HepG2 (cell line): ENCODE results near the gene TNKS1BP1. TPM values are rescaled to one million over a fixed set of nuclear protein-coding genes. Genes with fewer than 3 reads are reported as not detected.

Experiments used
- ATAC-seq: fragments of 200-7000 bp; cut with Tn5 transposase; 3 replicates; pipeline ENCODE4 v1.9.1; 2020; ENCODE audit warnings: mild to moderate bottlenecking, moderate library complexity
- BruUV-seq: library from RNA; stranded (reverse); fragments of 400-500 nt; replicated peaks from 2 replicates; lab custom pipeline; 2021; lab: Mats Ljungman, UMichigan
- CTCF ChIA-PET: fragments of 300-600 bp; formaldehyde crosslinking; extraction: SDS; loops from one replicate; lab custom pipeline; 2021; ENCODE audit warnings: low total read pairs, inconsistent platforms, low intra/inter-chr PET ratio; lab: Yijun Ruan, JAX
- POLR2A ChIA-PET: fragments of 350-600 bp; sonication (Branson Sonifier 250); formaldehyde crosslinking; loops from one replicate; lab custom pipeline; 2020; ENCODE audit warnings: antibody characterized with exemption, inconsistent platforms; lab: Yijun Ruan, JAX
- DNase-seq: peaks from one replicate; pipeline ENCODE4 v3.0.0-alpha.2; 2015; ENCODE audit warnings: low spot score
- FAIRE-seq: peaks from 3 replicates; lab custom pipeline; 2011; peaks lifted over from hg19 to GRCh38; lab: Jason Lieb, UNC
- H2AFZ ChIP-seq: one replicate; pipeline ENCODE4 v1.6.1; 2011; ENCODE audit warnings: low read length, inconsistent platforms
- H3K27ac ChIP-seq: fragments of 300-600 bp; 3 replicates; pipeline ENCODE4 v1.8.0; 2011; ENCODE audit warnings: mixed run types, mild to moderate bottlenecking, mixed read lengths, low read length, inconsistent platforms; ENCODE audit not compliant: insufficient read depth; ENCODE audit errors: extremely low read length
- H3K27me3 ChIP-seq, 2 experiments: fragments of 200-600 bp in 1 of 2; 2 replicates in 1 of 2; 3 replicates in 1 of 2; pipeline versions ENCODE4 v1.6.0 to v1.8.0; 2011; ENCODE audit warnings: low read length in 2 of 2, mild to moderate bottlenecking in 2 of 2, moderate library complexity in 2 of 2, inconsistent platforms in 1 of 2; ENCODE audit not compliant: insufficient read depth in 2 of 2, control insufficient read depth in 1 of 2
- H3K36me3 ChIP-seq, 2 experiments: fragments of 200-600 bp in 1 of 2; replicated peaks in 1 of 2; 2 replicates in 1 of 2; 3 replicates in 1 of 2; pipeline versions ENCODE4 v1.5.1 to v1.8.0; 2011; ENCODE audit warnings: low read length in 2 of 2, inconsistent platforms in 1 of 2; ENCODE audit not compliant: insufficient read depth in 2 of 2, control insufficient read depth in 1 of 2
- H3K4me1 ChIP-seq: 2 replicates; pipeline ENCODE4 v1.5.1; 2012; ENCODE audit warnings: low read length, inconsistent platforms; ENCODE audit not compliant: insufficient read depth
- H3K4me2 ChIP-seq: 2 replicates; pipeline ENCODE4 v1.6.0; 2011; ENCODE audit warnings: low read depth, low read length, inconsistent platforms
- H3K4me3 ChIP-seq, 3 experiments: fragments of 200-600 bp in 1 of 3; sonication (generic), shearing (Covaris generic) in 1 of 3; replicated peaks in 1 of 3; 2 replicates each; pipeline ENCODE4 v1.5.1; 2011 to 2016; ENCODE audit warnings: low read length in 3 of 3, inconsistent platforms in 2 of 3, low read depth in 2 of 3, mild to moderate bottlenecking in 2 of 3, control low read depth in 1 of 3, mixed read lengths in 1 of 3; ENCODE audit not compliant: insufficient read depth in 1 of 3
- H3K79me2 ChIP-seq: one replicate; pipeline ENCODE4 v1.6.1; 2011; ENCODE audit warnings: low read length, inconsistent platforms; ENCODE audit not compliant: insufficient read depth
- H3K9ac ChIP-seq: 2 replicates; pipeline ENCODE4 v1.6.0; 2011; ENCODE audit warnings: mild to moderate bottlenecking, low read depth, low read length, inconsistent platforms; ENCODE audit not compliant: insufficient read depth
- H3K9me3 ChIP-seq: 2 replicates; pipeline ENCODE4 v1.5.1; 2012; ENCODE audit warnings: mild to moderate bottlenecking, low read length
- H4K20me1 ChIP-seq: 2 replicates; pipeline ENCODE4 v1.6.0; 2011; ENCODE audit warnings: inconsistent platforms, mild to moderate bottlenecking, low read length, moderate library complexity; ENCODE audit not compliant: insufficient read depth
- ATF3 ChIP-seq: sonication (generic); formaldehyde crosslinking; IDR thresholded peaks from 2 replicates; pipeline ENCODE4 v1.4.0; 2020; ENCODE audit warnings: missing genetic modification reagents
- TIGD3 ChIP-seq: sonication (generic); formaldehyde crosslinking; IDR thresholded peaks from 2 replicates; pipeline ENCODE4 v1.5.1; 2020; ENCODE audit warnings: mild to moderate bottlenecking, missing genetic modification reagents, borderline replicate concordance
- ZBTB3 ChIP-seq: sonication (generic); formaldehyde crosslinking; IDR thresholded peaks from 2 replicates; pipeline ENCODE4 v1.4.0; 2020; ENCODE audit warnings: low read depth, mild to moderate bottlenecking, moderate library complexity, missing genetic modification reagents, borderline replicate concordance
- ZGPAT ChIP-seq: IDR thresholded peaks from 2 replicates; pipeline ENCODE4 v1.6.1; 2016; ENCODE audit warnings: mild to moderate bottlenecking
- ZNF850 ChIP-seq: sonication (generic); formaldehyde crosslinking; conservative IDR thresholded peaks from 2 replicates; pipeline ENCODE4 v1.9.0; 2021; ENCODE audit warnings: mild to moderate bottlenecking, missing genetic modification reagents
- ZNF891 ChIP-seq: sonication (generic); formaldehyde crosslinking; IDR thresholded peaks from 2 replicates; pipeline ENCODE4 v1.5.0; 2020; ENCODE audit warnings: mild to moderate bottlenecking, missing genetic modification reagents
- WGBS: methylation state at CpG from one replicate; pipeline ENCODE4 v1.1.6; 2017; ENCODE audit warnings: low lambda C conversion rate; 5-methylcytosine and 5-hydroxymethylcytosine counted together
- in situ Hi-C: cut with HindIII; loops from 2 replicates; pipeline ENCODE4 v1.10.0; 2017; ENCODE audit warnings: low pct_unique_long_range_greater_than_20kb; ENCODE audit not compliant: extremely low pct_ligation_motif_present
- intact Hi-C: fragments of 100-400 bp; cut with micrococcal nuclease; formaldehyde crosslinking; loops from one replicate; pipeline ENCODE4 v1.10.0; 2022; ENCODE audit not compliant: unreplicated experiment
- polyA plus RNA-seq, 8 experiments: library from polyadenylated mRNA; depleted of rRNA in 3 of 8; stranded (reverse) in 7 of 8; unstranded in 1 of 8; fragments of >200 nt; fragmentation: Illumina TruSeq in 4 of 8; extraction: Trizol in 4 of 8; gene quantifications; 2 replicates each; pipeline versions ENCODE4 v1.2.1 to v1.2.3, GENCODE V29; 2011 to 2016; ENCODE audit warnings: low read depth in 4 of 8, missing spikeins in 1 of 8, mixed read lengths in 1 of 8; ENCODE audit not compliant: insufficient read depth in 1 of 8
- total RNA-seq, 5 experiments: library from RNA; depleted of rRNA; stranded (reverse); fragments of >200 nt; fragmentation: Illumina TruSeq; extraction: Trizol; gene quantifications; 2 replicates each; pipeline ENCODE4 v1.2.3, GENCODE V29; 2016; ENCODE audit warnings: low read depth in 1 of 5

The TNKS1BP1 gene
- total and polyA plus RNA-seq, 2 of the 13 experiments (the other 11 are each of a cell fraction or from before 2014, with no cell fraction given): 13.7 to 15.0 TPM

- TF ChIP-seq TIGD3 (CRISPR knock-in tag): no peak
- TF ChIP-seq ZNF850 (CRISPR knock-in tag): no peak
- TF ChIP-seq ATF3 (CRISPR knock-in tag): no peak
- TF ChIP-seq, all 625 proteins: peak for 0
Measured at GRCh38 chr11:57368106-57368844, 43.5 kb upstream of the TNKS1BP1 start (continued).

GRCh38 chr11:57364851-57365660 lies 40.3 kb upstream of the TNKS1BP1 start:
- ChIA-PET POLR2A (no interaction called here), CTCF (no interaction called here)
- Histone ChIP-seq H4K20me1 (no peaks in the 10 kb centered on the region), H3K27ac (no peak overlapping the region), H3K9me3 (no peaks in the 10 kb centered on the region), H3K4me3 (no peak overlapping the region), H2AFZ (no peak overlapping the region), H3K4me1 (peaks cover 8% of the 10 kb centered on the region), H3K36me3 (no peaks in the 10 kb centered on the region), H3K9ac (no peak overlapping the region), H3K4me2 (no peak overlapping the region), H3K79me2 (no peaks in the 10 kb centered on the region)
- in situ Hi-C loops: no loop called here
- ATAC-seq (no peak), DNase-seq (no peak), FAIRE-seq (no peak)
- intact Hi-C loops: no loop called here
- TF ChIP-seq ZGPAT (CRISPR knock-in tag) (no peak), ZBTB3 (CRISPR knock-in tag) (no peak), ZNF891 (CRISPR knock-in tag) (no peak)
- TF ChIP-seq, all 625 proteins: peak for 0
- BruUV-seq: no TSS peak
- H3K27me3 ChIP-seq: peaks cover 3 to 14% of the 10 kb centered on the region in 2 experiments; a peak in 3 of 5 replicates
- WGBS: 0% methylated on average over 5 of the region's 9 CpGs
